ENCODE measurements around the gene MIF. TPM values are rescaled to one million over a fixed set of nuclear protein-coding genes. Genes with fewer than 3 reads are reported as not detected.
"Not testable (repeated sequence)": the region's sequence is repeated elsewhere in the genome, so short reads cannot be mapped to it uniquely, and the experiment has no call there.

MIF gene
- total and polyA plus RNA-seq, 2 of the 4 experiments (the other 2 are of a cell fraction) = 123 to 530 TPM

DNA sequence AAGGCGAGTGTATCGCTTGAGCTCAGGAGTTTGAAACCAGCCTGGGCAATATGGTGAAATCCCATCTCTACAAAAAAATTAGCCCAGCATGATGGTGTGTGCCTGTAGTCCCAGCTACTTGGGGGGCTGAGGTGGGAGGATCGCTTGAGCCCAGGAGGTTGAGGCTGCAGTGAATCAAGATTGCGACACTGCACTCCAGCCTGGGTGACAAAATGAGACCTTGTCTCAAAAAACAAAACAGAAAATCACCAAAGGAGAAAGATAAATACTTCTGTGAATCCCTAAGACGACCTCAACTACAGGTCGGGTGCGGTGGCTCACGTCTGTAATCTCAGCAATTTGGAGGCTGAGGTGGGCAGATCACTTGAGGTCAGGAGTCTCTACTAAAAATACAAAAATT is 34.0 kb upstream of the MIF start:
- H2BK5ac ChIP-seq (ENCODE audit: low read depth, low read length, poor library complexity, severe bottlenecking); DNase-seq; H4K8ac ChIP-seq (ENCODE audit: low read depth in 2 of 2, low read length in 2 of 2); H2AK5ac ChIP-seq (ENCODE audit: low read depth, low read length); H4K5ac ChIP-seq (ENCODE audit: low read depth, low read length); H4K20me1 ChIP-seq (ENCODE audit: insufficient read depth, low read length); H3K4me3 ChIP-seq (ENCODE audit: insufficient read depth, low read depth, low read length); H3K9ac ChIP-seq (ENCODE audit: low read depth, low read length); H3K9me1 ChIP-seq (ENCODE audit: insufficient read depth, low read length); H3K4ac ChIP-seq (ENCODE audit: low read depth, low read length); dilution Hi-C loops (cut with HindIII; ENCODE audit: low sequenced_read_pairs, unreplicated experiment); H4K91ac ChIP-seq (ENCODE audit: insufficient read depth, low read depth, low read length); ATAC-seq (ENCODE audit: low read depth); H2AFZ ChIP-seq (replicated peaks; ENCODE audit: low read length, poor library complexity); H3K56ac ChIP-seq (ENCODE audit: extremely low read depth, insufficient read depth, low read length); H3K14ac ChIP-seq (replicated peaks; ENCODE audit: low read depth, low read length); H3K9me3 ChIP-seq (ENCODE audit: control insufficient read depth, insufficient read depth, low read length); H3K23ac ChIP-seq (ENCODE audit: low read depth, low read length); H2BK20ac ChIP-seq (ENCODE audit: low read depth, low read length); H2AK9ac ChIP-seq (replicated peaks; ENCODE audit: low read depth, low read length, poor library complexity); BruUV-seq (replicated peaks); H3K36me3 ChIP-seq (ENCODE audit: control insufficient read depth, insufficient read depth, low read length); in situ Hi-C loops (cut with MboI; ENCODE audit: low sequenced_read_pairs); H3K27me3 ChIP-seq (ENCODE audit: control insufficient read depth, insufficient read depth, low read length); H3K4me2 ChIP-seq (ENCODE audit: low read depth, low read length); POLR2A ChIA-PET (ENCODE audit: unreplicated experiment); H3K18ac ChIP-seq (ENCODE audit: low read depth, low read length); H3K27ac ChIP-seq (ENCODE audit: insufficient read depth, low read length); H2BK15ac ChIP-seq (ENCODE audit: low read depth, low read length); H2BK120ac ChIP-seq (ENCODE audit: low read depth, low read length); CTCF ChIA-PET: not testable (repeated sequence)
- peak; percentile 50 for TF ChIP-seq CEBPB (IDR thresholded peaks at IDR 0.05; ENCODE audit: low read depth, low read length)
- H3K79me1 ChIP-seq (ENCODE audit: low read depth in 1 of 2, low read length in 2 of 2) = peaks cover 0 to 16% of the 10 kb centered on the region in 2 experiments; a peak in 1 of 4 replicates
- no CpG with 5 or more reads among the region's 8 CpGs for WGBS, 2 experiments (ENCODE audit: extremely low coverage in 2 of 2, insufficient read length in 1 of 2)
- peaks cover 10% of the 10 kb centered on the region for H3K4me1 ChIP-seq (ENCODE audit: control insufficient read depth, insufficient read depth, low read length)
- intact Hi-C loops (cut with micrococcal nuclease) = loop anchor here (10.0 kb wide), 1 partner anchor 95 kb away; no protein-coding TSS in a partner anchor
